SK-N-SH (cell line): ENCODE measurements around the gene IBTK.

Source experiments
- ELF1 ChIP-seq: IDR thresholded peaks from 2 replicates; pipeline ENCODE4 v1.4.0; 2012
- EP300 ChIP-seq, 2 experiments: IDR thresholded peaks; 2 replicates each; pipeline versions ENCODE4 v1.4.0 to v1.6.1; 2012; ENCODE audit warnings: borderline replicate concordance in 1 of 2, low read depth in 1 of 2, low read length in 1 of 2
- FOXM1 ChIP-seq: IDR thresholded peaks from 2 replicates; pipeline ENCODE4 v1.4.0; 2012; ENCODE audit warnings: low read depth, mild to moderate bottlenecking
- POLR2AphosphoS5 ChIP-seq: IDR thresholded peaks from 2 replicates; pipeline ENCODE4 v1.6.1; 2012; ENCODE audit warnings: low read depth, low read length
- RFX5 ChIP-seq: IDR thresholded peaks from 2 replicates; pipeline ENCODE4 v1.6.1; 2012; ENCODE audit warnings: mild to moderate bottlenecking, improper control_type of control experiment, low read length
- TCF12 ChIP-seq: IDR thresholded peaks from 2 replicates; pipeline ENCODE4 v1.4.0; 2012
- TF ChIP-seq, protein P1 (sequence below): fragments of 200-600 bp; sonication (generic); IDR thresholded peaks from 2 replicates; pipeline ENCODE4 v1.6.1; 2017; ENCODE audit warnings: antibody characterized with exemption, mild to moderate bottlenecking, moderate library complexity
- TF ChIP-seq, protein P2 (sequence below): IDR thresholded peaks from 2 replicates; pipeline ENCODE4 v1.6.1; 2012; ENCODE audit warnings: mild to moderate bottlenecking, low read depth, low read length, moderate library complexity
- TF ChIP-seq, protein P3 (sequence below): fragments of 150-350 bp; IDR thresholded peaks from 2 replicates; pipeline ENCODE4 v1.6.1; 2017; ENCODE audit warnings: antibody characterized with exemption, low read length, low read depth, borderline replicate concordance
- TF ChIP-seq, protein P4 (sequence below): IDR thresholded peaks from 2 replicates; pipeline ENCODE4; 2012

DNA sequence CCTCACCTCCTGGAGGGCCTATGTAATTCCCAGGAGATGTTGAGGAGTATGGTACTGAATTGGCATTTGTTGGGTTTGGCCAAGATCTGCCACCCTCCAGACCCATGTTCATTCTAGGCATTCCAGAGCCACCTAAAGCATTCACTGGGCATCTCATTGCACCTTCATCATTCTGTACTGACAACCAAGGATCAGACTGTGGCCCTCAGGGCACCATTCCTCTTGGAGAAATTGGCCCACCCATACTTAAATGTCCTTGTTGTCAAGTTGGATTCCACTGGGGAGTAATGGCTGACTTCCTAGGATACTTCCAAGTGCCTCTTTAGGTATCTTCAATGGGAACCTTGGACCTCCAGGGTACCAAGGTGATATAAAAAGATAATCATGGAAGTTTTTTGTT lies 16.8 kb upstream of the IBTK start:
- TF ChIP-seq, protein P1, sequence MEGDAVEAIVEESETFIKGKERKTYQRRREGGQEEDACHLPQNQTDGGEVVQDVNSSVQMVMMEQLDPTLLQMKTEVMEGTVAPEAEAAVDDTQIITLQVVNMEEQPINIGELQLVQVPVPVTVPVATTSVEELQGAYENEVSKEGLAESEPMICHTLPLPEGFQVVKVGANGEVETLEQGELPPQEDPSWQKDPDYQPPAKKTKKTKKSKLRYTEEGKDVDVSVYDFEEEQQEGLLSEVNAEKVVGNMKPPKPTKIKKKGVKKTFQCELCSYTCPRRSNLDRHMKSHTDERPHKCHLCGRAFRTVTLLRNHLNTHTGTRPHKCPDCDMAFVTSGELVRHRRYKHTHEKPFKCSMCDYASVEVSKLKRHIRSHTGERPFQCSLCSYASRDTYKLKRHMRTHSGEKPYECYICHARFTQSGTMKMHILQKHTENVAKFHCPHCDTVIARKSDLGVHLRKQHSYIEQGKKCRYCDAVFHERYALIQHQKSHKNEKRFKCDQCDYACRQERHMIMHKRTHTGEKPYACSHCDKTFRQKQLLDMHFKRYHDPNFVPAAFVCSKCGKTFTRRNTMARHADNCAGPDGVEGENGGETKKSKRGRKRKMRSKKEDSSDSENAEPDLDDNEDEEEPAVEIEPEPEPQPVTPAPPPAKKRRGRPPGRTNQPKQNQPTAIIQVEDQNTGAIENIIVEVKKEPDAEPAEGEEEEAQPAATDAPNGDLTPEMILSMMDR = no peak
- TF ChIP-seq POLR2AphosphoS5 = no peak
- TF ChIP-seq FOXM1 = no peak
- no peak for TF ChIP-seq EP300 (IDR thresholded peaks at IDR 0.05; ENCODE audit: borderline replicate concordance in 1 of 2, low read depth in 1 of 2, low read length in 1 of 2)
- TF ChIP-seq, protein P2, sequence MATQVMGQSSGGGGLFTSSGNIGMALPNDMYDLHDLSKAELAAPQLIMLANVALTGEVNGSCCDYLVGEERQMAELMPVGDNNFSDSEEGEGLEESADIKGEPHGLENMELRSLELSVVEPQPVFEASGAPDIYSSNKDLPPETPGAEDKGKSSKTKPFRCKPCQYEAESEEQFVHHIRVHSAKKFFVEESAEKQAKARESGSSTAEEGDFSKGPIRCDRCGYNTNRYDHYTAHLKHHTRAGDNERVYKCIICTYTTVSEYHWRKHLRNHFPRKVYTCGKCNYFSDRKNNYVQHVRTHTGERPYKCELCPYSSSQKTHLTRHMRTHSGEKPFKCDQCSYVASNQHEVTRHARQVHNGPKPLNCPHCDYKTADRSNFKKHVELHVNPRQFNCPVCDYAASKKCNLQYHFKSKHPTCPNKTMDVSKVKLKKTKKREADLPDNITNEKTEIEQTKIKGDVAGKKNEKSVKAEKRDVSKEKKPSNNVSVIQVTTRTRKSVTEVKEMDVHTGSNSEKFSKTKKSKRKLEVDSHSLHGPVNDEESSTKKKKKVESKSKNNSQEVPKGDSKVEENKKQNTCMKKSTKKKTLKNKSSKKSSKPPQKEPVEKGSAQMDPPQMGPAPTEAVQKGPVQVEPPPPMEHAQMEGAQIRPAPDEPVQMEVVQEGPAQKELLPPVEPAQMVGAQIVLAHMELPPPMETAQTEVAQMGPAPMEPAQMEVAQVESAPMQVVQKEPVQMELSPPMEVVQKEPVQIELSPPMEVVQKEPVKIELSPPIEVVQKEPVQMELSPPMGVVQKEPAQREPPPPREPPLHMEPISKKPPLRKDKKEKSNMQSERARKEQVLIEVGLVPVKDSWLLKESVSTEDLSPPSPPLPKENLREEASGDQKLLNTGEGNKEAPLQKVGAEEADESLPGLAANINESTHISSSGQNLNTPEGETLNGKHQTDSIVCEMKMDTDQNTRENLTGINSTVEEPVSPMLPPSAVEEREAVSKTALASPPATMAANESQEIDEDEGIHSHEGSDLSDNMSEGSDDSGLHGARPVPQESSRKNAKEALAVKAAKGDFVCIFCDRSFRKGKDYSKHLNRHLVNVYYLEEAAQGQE = no peak
- no peak for TF ChIP-seq ELF1
- TF ChIP-seq, protein P3, sequence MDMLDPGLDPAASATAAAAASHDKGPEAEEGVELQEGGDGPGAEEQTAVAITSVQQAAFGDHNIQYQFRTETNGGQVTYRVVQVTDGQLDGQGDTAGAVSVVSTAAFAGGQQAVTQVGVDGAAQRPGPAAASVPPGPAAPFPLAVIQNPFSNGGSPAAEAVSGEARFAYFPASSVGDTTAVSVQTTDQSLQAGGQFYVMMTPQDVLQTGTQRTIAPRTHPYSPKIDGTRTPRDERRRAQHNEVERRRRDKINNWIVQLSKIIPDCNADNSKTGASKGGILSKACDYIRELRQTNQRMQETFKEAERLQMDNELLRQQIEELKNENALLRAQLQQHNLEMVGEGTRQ = no peak
- TF ChIP-seq, protein P4, sequence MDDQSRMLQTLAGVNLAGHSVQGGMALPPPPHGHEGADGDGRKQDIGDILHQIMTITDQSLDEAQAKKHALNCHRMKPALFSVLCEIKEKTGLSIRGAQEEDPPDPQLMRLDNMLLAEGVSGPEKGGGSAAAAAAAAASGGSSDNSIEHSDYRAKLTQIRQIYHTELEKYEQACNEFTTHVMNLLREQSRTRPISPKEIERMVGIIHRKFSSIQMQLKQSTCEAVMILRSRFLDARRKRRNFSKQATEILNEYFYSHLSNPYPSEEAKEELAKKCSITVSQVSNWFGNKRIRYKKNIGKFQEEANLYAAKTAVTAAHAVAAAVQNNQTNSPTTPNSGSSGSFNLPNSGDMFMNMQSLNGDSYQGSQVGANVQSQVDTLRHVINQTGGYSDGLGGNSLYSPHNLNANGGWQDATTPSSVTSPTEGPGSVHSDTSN = no peak
- TF ChIP-seq TCF12 = no peak
- no peak for TF ChIP-seq RFX5
